ENCODE data around the gene MAGEA6.
"Not testable (repeated sequence)": the region's sequence is repeated elsewhere in the genome, so short reads cannot be mapped to it uniquely, and the experiment has no call there.

The MAGEA6 gene, protein sequence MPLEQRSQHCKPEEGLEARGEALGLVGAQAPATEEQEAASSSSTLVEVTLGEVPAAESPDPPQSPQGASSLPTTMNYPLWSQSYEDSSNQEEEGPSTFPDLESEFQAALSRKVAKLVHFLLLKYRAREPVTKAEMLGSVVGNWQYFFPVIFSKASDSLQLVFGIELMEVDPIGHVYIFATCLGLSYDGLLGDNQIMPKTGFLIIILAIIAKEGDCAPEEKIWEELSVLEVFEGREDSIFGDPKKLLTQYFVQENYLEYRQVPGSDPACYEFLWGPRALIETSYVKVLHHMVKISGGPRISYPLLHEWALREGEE

DNA sequence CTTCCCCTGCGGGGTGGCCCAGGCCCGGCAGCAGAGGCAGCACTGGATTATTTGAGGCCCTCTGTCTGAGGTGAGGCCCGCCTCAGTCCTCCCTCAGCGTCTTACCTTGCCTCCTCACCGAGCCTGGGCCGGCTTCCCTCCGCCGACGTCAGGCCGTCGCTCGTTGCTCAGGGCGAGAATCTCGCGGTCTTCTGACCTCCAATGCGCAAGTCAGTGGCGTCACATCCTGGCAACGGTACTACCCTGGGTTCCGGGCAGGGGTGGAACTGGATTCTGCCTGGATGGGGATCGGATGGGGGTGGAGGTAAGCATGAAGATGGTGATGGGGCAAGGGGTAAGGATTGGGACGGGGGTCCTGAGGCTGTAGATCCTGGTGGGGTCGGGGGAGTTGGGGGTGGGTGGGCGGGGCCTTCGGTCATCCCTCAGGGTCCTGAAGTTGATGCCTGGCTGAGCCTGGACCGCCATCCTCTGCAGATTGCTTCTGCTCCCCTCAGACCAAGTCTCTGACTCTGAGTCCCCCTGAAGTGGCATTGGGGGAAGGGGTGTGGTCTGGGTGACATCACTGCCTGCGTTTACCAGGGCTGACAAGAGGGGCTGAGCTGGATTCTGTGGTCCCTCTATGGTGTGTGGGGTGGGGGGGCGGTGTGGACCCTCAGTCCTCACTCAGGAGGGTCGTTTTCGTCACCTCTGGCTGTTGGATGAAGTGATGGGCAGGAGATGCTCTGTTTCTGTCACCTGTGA, at the start of gene MAGEA6:
Gene MAGEA6 (minus strand): TSS at position 141 of the 741 bp plus-strand sequence. CDS start 2,039 bp downstream, outside the sequence.
- not testable (repeated sequence) for DNase-seq

DNA sequence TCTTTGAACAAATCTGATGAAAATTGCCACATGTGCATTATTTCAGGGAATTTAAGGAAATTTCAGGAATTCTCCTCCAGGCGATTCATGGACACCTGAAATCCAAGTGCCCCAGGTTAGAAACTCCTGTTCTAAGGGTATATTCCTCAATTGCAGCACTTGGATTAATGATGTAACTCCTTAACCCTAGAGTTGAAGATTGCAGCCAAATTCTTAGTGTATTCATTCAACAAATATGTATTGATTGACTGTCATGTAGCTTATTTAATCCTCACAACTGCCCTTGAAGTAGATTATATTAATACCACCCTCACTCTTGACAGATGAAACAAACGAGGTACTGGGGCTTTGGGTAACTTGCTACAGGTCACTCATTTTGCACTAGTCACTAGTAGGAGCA, 49.8 kb upstream of the MAGEA6 start:
- DNase-seq: no peak

DNA sequence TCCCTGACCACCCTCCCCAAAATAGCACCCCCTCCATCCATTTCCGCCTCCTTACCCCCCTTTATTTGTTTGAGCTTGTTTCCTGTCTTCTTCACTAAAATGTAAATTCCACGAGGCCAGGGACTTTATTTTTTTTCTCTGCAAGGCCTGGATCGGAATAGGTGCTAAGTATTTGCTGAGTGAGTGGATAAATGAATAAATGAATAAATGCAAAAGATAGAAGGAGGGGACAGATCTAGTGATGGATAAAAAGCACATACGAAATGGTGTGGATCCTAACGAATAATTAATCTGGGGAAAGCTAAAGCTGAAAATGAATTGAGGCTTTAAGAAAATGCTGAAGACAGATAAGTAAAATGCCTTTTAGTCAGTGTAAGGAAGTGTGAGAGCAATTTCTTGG, 48.9 kb upstream of the MAGEA6 start:
- no peak for DNase-seq

DNA sequence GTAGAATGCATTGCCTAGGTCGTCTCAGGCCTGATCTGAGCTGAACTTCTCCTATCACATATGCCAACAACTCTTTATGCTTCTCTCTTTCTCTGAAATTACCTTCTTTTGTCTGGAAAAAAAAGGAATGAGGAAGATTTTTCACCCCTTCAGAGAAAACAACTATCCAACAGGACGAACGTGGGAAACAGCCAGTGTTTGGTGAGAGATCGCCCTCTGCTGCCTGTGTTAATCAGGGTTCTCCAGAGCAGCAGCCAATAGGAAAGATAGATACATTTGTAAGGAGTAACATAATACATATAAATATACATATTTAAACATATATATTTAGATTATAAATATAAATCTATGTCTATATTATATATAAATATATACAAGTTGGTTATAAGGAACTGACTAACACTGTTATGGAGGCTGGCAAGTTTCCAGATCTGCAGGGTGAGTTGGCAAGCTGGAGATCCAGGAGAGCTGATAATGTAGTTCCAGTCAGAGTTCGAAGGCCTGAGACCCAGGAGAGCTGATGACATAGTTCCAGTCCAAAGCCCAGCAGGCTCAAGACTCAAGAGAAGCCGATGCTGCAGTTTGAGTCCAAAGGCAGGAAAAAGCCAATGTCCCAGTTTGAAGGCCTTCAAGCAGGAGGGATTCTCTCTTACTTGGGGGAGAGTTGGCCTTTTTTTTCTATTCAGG, 47.7 kb upstream of the MAGEA6 start:
- DNase-seq: no peak

DNA sequence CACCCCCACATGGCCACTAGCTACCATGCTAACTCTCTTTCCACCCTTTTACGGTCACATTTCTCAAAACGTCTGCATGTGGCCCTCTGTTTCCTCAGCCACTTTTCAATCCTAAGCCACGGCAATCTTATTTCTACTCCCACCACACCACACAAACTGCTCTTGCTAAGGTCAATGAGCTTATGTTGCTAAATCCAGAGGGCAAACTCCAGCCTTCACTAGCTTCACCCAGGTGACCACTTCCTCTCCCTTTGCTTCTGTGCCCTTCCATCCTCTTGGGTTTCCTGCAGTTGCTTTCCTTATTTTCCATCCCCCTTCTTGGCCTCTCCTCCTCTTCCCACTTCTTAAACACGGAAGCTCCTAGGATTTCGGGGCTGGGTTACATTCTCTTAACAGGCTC, 44.6 kb upstream of the MAGEA6 start:
- no peak for DNase-seq

DNA sequence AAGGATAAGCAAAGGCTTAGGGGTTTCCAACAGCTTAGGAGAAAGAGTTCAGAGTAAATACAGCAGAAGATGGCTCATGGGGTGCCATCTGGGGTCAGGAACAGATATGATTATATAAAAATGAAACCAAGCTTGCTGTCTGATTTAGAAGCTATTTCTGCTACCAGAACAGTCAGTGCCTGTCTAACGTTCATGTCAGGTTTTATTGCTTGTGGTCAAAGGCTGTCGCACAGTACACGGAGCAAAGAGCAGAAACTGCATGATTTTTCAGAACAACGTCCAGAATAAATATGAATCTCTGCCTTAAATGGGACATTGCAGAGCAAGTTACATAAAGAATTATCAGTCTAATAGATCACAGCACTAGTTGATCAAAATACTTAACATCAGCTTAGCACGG, 43.7 kb upstream of the MAGEA6 start:
- no peak for DNase-seq

DNA sequence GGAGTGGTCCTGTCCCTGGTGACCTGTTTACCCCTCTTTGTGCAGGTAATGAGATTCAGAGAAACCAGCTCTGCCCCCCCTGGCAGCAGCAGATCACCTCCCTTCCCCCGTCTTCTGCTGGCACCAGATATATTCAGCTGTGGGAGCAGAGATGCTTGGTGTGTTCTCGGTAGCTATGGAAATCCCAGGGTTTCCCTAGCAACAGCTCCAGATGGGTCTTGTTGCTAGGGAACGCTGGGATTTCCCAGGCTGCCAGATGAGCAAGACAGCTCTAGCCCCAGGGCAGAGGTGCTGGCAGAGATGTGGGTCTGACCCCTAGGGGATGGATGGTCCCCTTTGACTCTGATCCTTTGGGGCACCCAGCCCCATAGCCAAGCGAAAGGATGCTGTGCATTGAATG, 40.9 kb upstream of the MAGEA6 start:
- DNase-seq: no peak

DNA sequence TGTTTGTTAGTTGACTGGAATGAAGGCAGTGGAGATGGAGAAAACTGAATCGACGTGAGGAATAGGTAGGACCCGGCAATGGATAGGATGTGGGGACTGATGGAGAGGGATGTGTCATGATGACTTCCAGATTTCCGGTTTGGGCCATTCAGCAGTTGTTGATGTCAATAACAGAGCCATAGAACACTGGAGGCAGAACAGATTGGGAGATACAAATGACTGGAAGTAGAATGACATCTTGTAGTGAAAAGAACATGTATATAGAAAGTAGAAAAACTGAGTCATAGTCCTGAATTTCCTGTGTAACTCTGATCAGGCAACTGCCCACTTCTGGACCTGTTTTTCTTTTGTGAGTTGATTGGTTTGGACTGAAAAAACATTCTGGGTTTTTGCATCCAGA, 36.5 kb upstream of the MAGEA6 start:
- DNase-seq: no peak

DNA sequence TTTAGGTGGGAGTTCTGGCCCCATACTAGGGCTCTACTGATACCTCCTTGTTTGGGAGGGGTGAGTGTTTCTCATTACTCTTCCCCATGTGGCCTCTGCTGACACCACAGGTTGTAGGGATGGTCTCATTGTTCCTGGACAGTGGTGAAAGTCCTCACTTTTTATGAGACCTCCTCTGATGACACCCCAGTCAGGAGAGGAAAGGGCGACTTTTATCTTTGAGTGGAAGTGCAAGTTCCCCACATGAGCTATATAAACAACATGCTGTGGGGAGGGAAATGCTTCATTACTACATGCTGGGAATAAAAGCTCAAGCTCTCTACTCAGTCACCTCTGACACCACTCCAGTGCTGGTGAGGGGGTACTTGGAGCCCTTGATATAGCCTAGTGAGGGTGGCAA, 29.5 kb upstream of the MAGEA6 start:
- DNase-seq: no peak

DNA sequence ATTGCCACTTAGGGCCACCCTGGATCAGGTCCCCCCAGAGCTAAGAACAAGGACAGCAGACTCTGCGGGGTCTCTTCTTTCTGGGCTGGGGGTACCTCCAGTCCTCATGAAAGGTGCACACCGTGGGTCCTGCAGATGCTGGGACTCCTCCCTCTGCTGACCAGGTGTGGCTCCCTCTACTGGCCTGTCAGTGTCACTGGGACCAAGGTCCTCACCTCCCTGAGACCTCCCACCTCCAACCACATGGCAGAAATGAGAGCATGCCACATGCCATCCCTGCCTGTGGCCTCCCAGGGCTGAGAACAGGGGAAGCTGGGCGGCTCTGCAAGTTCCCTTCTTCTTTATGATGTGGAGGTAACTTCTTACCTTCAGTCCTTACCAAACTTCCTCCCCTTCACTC, 17.6 kb upstream of the MAGEA6 start:
- DNase-seq: not testable (repeated sequence)

DNA sequence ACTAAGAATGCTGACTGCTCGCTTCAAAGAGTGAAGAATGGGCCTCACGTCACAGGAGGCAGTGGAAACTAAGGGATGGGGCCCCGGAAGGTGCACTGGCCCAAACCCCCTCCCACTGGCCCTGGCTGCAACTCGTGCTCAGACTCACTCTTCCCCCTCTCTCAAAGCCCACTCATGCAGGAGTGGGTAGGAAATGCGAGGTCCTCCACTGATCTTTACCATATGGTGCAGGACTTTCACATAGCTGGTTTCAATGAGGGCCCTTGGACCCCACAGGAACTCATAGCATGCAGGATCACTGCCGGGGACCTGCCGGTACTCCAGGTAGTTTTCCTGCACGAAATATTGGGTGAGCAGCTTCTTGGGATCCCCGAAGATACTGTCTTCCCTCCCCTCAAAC, 2.9 kb downstream of the MAGEA6 start:
- not testable (repeated sequence) for DNase-seq

DNA sequence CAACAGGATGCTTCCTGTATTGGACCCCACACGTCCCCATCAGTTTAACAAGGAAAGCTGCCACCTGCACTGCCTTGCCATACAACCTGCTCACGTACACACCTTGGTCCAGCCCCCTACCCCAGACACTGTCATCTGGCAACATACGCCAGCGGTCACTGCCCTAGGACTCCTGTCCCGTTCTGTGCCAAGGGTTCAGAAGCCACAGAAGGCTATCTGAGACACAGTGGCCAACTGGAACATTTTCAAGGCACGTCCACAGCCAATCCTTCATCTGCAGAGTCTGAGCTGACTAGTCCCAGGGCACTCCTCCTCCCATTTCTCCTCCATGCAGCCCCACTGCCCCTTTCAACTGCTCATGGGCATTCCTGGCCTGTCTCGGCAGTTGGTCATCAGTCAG, 7.9 kb downstream of the MAGEA6 start:
- DNase-seq: not testable (repeated sequence)

DNA sequence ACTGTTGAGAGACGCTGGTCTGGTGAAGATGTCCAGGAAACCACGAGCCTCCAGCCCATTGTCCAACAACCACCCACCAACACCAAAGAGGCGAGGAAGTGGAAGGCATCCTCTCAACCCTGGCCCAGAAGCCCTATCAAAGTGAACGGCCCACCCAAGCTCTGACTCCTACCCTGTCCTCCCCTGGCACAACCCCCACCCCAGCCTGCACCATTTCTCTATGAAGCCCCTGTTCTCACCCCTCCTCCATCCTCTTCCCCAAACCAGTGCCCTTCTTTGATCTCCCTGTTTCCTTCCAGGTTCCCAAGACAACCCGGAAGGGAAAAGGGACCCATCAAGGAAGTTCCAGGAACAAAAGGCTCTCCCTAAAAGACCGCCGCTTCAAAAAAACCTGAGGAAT, 9.9 kb downstream of the MAGEA6 start:
- not testable (repeated sequence) for DNase-seq

DNA sequence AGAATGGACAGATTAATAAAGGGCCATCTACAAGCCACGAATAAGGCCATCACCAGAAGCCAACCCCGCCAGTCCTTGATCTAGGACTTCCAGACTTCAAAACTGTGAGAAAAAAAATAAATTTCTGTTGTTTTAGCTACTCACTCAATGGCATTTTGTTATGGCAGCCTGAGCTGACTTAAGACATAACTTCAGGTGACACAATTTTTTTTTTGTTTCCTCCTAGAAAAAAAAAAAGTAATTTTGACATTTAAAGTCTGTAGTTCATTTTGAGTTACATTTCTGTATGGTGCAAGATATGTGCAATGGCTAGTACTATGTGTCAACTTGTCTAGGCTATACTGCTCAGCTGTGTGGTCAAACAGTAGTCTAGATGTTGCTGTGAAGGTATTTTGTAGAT, 10.6 kb downstream of the MAGEA6 start, which contains the start of gene CSAG3:
Gene CSAG3 (plus strand): TSS at position 301 of the 400 bp plus-strand sequence.
- DNase-seq: not testable (repeated sequence)

DNA sequence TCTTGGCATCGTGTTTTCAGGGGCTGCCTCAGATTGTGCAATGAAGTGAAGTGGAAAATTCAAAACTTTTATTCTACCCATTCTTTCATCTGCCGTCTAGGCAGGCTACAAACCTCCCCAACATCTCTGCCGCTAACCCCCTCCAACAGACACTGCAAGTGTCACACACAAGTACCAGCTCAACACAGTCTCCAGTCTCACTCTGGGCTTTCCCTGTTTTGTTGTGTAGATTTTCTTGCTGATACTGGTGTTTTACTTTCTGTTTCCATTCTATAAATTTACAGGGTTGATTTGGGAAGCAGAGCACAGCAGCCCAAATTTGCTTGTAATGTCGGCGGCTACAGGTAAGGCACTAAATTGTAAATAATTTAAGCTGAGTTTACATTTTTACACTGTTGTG, 14.6 kb downstream of the MAGEA6 start:
- DNase-seq: not testable (repeated sequence)

DNA sequence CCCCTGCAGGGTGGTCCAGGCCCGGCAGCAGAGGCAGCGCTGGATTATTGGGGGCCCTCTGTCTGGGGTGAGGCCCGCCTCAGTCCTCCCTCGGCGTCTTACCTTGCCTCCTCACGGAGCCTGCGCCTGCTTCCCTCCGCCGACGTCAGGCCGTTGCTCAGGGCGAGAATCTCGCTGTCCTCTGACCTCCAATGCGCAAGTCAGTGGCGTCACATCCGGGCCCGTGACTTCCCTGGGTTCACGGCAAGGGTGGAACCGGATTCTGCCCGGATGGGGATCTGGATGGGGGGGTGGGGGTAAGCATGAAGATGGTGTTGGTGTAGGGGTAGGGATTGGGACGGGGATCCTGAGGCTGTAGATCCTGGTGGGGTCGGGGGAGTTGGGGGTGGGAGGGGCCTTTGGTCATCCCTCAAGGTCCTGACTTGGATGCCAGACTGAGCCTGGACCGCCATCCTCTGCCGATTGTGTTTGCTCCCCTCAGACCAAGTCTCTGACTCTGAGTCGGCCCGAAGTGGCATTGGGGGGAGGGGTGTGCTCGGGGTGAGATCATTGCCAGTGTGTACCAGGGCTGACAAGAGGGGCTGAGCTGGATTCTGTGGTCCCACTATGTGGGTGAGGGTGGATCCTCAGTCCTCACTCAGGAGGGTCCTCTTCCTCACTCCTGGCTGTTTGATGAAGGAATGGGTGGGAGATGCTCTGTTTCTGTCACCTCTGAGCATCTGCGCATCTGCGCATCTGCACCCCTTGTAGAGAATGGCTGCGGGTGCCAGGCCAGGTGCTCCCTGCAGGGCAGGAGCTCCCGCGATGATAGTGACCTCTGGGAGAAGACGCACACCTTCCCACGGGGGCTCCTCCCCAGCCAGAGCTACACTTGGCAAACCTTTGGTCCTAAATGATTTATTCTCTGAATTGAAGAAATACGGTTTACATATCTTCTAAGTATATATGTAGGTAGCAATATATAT, 15.5 kb downstream of the MAGEA6 start, which contains the start of gene MAGEA2:
Gene MAGEA2 (minus strand): TSS at position 157 of the 965 bp plus-strand sequence. CDS start 2,479 bp downstream, outside the sequence.
- DNase-seq: not testable (repeated sequence)

DNA sequence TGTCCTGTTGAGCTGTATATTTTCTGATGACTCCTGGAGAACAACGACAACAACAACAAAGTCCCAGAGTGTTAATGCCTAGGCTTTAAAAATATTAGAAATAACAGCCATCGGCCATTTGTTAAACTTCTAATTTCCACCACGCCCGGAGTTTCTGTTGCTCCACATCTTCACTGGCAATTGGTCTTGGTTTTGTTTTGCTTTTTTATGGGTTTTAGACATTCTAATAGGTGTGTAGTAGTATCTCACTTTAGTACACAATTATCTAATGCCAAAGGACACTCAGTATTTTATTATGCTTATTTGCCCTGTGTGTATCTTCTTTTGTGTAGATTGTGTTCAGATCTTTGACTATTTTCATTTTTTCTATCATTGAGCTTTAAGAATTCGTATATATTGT, 30.9 kb downstream of the MAGEA6 start:
- no peak for DNase-seq

DNA sequence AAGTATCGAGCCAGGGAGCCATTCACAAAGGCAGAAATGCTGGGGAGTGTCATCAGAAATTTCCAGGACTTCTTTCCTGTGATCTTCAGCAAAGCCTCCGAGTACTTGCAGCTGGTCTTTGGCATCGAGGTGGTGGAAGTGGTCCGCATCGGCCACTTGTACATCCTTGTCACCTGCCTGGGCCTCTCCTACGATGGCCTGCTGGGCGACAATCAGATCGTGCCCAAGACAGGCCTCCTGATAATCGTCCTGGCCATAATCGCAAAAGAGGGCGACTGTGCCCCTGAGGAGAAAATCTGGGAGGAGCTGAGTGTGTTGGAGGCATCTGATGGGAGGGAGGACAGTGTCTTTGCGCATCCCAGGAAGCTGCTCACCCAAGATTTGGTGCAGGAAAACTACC, 33.0 kb downstream of the MAGEA6 start:
- DNase-seq: not testable (repeated sequence)

DNA sequence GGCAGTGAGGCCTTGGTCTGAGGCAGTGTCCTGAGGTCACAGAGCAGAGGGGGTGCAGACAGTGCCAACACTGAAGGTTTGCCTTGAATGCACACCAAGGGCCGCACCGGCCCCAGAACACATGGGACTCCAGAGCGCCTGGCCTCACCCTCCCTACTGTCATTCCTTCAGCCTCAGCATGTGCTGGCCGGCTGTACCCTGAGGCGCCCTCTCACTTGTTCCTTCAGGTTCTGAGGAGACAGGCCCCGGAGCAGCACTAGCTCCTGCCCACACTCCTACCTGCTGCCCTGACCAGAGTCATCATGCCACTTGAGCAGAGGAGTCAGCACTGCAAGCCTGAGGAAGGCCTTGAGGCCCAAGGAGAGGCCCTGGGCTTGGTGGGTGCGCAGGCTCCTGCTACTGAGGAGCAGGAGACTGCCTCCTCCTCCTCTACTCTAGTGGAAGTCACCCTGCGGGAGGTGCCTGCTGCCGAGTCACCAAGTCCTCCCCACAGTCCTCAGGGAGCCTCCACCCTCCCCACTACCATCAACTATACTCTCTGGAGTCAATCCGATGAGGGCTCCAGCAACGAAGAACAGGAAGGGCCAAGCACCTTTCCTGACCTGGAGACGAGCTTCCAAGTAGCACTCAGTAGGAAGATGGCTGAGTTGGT, 33.5 kb downstream of the MAGEA6 start:
- no peak for DNase-seq

DNA sequence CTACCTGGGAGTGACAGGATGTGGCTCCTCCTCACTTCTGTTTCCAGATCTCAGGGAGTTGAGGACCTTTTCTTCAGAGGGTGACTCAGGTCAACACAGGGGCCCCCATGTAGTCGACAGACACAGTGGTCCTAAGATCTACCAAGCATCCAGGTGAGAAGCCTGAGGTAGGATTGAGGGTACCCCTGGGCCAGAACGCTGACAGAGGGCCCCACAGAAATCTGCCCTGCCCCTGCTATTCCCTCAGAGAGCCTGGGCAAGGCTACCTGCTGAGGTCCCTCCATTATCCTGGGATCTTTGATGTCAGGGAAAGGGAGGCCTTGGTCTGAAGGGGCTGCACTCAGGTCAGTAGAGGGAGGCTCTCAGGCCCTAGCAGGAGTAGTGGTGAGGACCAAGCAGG, 34.4 kb downstream of the MAGEA6 start:
- DNase-seq: no peak

DNA sequence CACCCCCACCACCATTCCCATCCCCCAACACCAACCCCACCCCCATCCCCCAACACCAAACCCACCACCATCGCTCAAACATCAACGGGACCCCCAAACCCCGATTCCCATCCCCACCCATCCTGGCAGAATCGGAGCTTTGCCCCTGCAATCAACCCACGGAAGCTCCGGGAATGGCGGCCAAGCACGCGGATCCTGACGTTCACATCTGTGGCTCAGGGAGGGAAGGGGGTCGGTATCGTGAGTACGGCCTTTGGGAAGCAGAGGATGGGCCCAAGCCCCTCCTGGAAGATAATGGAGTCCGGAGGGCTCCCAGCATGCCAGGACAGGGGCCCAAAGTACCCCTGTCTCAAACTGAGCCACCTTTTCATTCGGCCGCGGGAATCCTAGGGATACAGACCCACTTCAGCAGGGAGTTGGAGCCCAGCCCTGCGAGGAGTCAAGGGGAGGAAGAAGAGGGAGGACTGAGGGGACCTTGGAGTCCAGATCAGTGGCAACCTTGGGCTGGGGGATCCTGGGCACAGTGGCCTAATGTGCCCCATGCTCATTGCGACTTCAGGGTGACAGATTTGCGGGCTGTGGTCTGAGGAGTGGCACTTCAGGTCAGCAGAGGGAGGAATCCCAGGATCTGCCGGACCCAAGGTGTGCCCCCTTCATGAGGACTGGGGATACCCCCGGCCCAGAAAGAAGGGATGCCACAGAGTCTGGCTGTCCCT, 35.2 kb downstream of the MAGEA6 start:
- not testable (repeated sequence) for DNase-seq

Measured in activated CD4-positive, CD25-positive, alpha-beta regulatory T cell (primary cell).